GM12878 (cell line): Measurements from ENCODE around the gene LEMD1. TPM values are rescaled to one million over a fixed set of nuclear protein-coding genes. Genes with fewer than 3 reads are reported as not detected.

ENCODE experiments used
- ATAC-seq: fragments of 200-7000 bp; cut with Tn5 transposase; 3 replicates; pipeline ENCODE4 v1.9.1; 2020; ENCODE audit warnings: mild to moderate bottlenecking, moderate library complexity
- BruUV-seq: library from RNA; stranded (reverse); fragments of 400-500 nt; replicated peaks from 2 replicates; lab custom pipeline; 2021; lab: Mats Ljungman, UMichigan
- CTCF ChIA-PET: fragments of 300-600 bp; sonication (Branson Sonifier 250); formaldehyde crosslinking; extraction: SDS; loops from one replicate; lab custom pipeline; 2021; ENCODE audit warnings: inconsistent platforms; lab: Yijun Ruan, JAX
- POLR2A ChIA-PET: fragments of 350-600 bp; formaldehyde crosslinking; extraction: SDS; loops from one replicate; lab custom pipeline; 2021; ENCODE audit warnings: inconsistent platforms; lab: Charles Lee
- RAD21 ChIA-PET: fragments of 300-600 bp; sonication (Branson Sonifier 250); formaldehyde crosslinking; loops from one replicate; lab custom pipeline; 2023; ENCODE audit warnings: antibody characterized with exemption; ENCODE audit not compliant: unreplicated experiment; lab: Charles Lee
- SMC1A ChIA-PET: fragments of 300-600 bp; sonication (Branson Sonifier 250); formaldehyde crosslinking; loops from one replicate; lab custom pipeline; 2023; ENCODE audit not compliant: unreplicated experiment, uncharacterized antibody; lab: Charles Lee
- DNase-seq: peaks from one replicate; pipeline ENCODE4 v3.0.0-alpha.2; 2011; ENCODE audit warnings: low read depth, low spot score
- FAIRE-seq: peaks from 3 replicates; lab custom pipeline; 2011; peaks lifted over from hg19 to GRCh38; lab: Jason Lieb, UNC
- H2AFZ ChIP-seq: 2 replicates; pipeline ENCODE4 v1.6.0; 2011; ENCODE audit warnings: low read depth, low read length, control low read depth; ENCODE audit not compliant: control insufficient read depth
- H3K27ac ChIP-seq: 2 replicates; pipeline ENCODE4 v1.5.1; 2011; ENCODE audit warnings: control low read depth; ENCODE audit not compliant: control insufficient read depth, insufficient read depth
- H3K27me3 ChIP-seq, 2 experiments: replicated peaks in 1 of 2; 2 replicates each; pipeline versions ENCODE4 v1.6.0 to v1.6.1; 2011; ENCODE audit warnings: low read length in 1 of 2; ENCODE audit not compliant: control insufficient read depth in 2 of 2, insufficient read depth in 2 of 2
- H3K36me3 ChIP-seq, 2 experiments: 2 replicates each; pipeline ENCODE4 v1.5.1; 2011; ENCODE audit warnings: low read length in 1 of 2; ENCODE audit not compliant: control insufficient read depth in 2 of 2, insufficient read depth in 2 of 2
- H3K4me1 ChIP-seq: 2 replicates; pipeline ENCODE4 v1.6.1; 2011; ENCODE audit warnings: mild to moderate bottlenecking, low read length, moderate library complexity, mixed read lengths; ENCODE audit not compliant: control insufficient read depth, insufficient read depth
- H3K4me2 ChIP-seq: 2 replicates; pipeline ENCODE4 v1.6.0; 2011; ENCODE audit warnings: control low read depth; ENCODE audit not compliant: control insufficient read depth, insufficient read depth
- H3K4me3 ChIP-seq: fragments of 200-600 bp; sonication (generic); 2 replicates; pipeline ENCODE4 v1.5.1; 2016
- H3K79me2 ChIP-seq: 2 replicates; pipeline ENCODE4 v1.6.0; 2011; ENCODE audit warnings: low read length; ENCODE audit not compliant: control insufficient read depth, insufficient read depth
- H3K9ac ChIP-seq: 2 replicates; pipeline ENCODE4 v1.8.0; 2011; ENCODE audit warnings: low read length, control low read depth, mixed read lengths; ENCODE audit not compliant: control insufficient read depth, insufficient read depth
- H3K9me3 ChIP-seq: replicated peaks from 3 replicates; pipeline ENCODE4 v1.5.1; 2011; ENCODE audit warnings: mild to moderate bottlenecking, low read length; ENCODE audit not compliant: control insufficient read depth, insufficient read depth
- H4K20me1 ChIP-seq: 2 replicates; pipeline ENCODE4 v1.6.0; 2011; ENCODE audit not compliant: control insufficient read depth, insufficient read depth
- ATF7 ChIP-seq: fragments of 450-650 bp; IDR thresholded peaks from 2 replicates; pipeline ENCODE4 v1.6.1; 2016; ENCODE audit warnings: low read depth, mild to moderate bottlenecking
- BHLHE40 ChIP-seq, 2 experiments: fragments of 450-650 bp in 1 of 2; IDR thresholded peaks; 2 replicates each; pipeline ENCODE4 v1.6.1; 2011 to 2017; ENCODE audit warnings: low read depth in 2 of 2, borderline replicate concordance in 1 of 2, improper control_type of control experiment in 1 of 2, low read length in 1 of 2, mild to moderate bottlenecking in 1 of 2
- E2F4 ChIP-seq: IDR thresholded peaks from 2 replicates; pipeline ENCODE4 v1.6.1; 2012; ENCODE audit warnings: low read depth, low read length, improper control_type of control experiment
- GABPA ChIP-seq: IDR thresholded peaks from 2 replicates; pipeline ENCODE4 v1.6.1; 2014; ENCODE audit warnings: antibody characterized with exemption, low read depth, mild to moderate bottlenecking, inconsistent platforms
- IKZF2 ChIP-seq, 2 experiments: fragments of 450-650 bp; IDR thresholded peaks; 2 replicates each; pipeline ENCODE4 v1.6.1; 2017; ENCODE audit warnings: mild to moderate bottlenecking in 2 of 2, moderate library complexity in 2 of 2
- MEF2A ChIP-seq: IDR thresholded peaks from 2 replicates; pipeline ENCODE4 v1.6.1; 2011; ENCODE audit warnings: low read depth, mild to moderate bottlenecking, low read length, moderate library complexity; ENCODE audit not compliant: insufficient read depth
- WGBS: methylation state at CpG from one replicate; pipeline ENCODE4 v1.1.6; 2016; ENCODE audit warnings: low lambda C conversion rate; ENCODE audit not compliant: insufficient replicate concordance, insufficient coverage; ENCODE audit errors: missing lambda C conversion rate; 5-methylcytosine and 5-hydroxymethylcytosine counted together
- in situ Hi-C: fragments of 300-500 bp; cut with MboI; formaldehyde crosslinking; loops from 9 replicates; pipeline ENCODE4 v1.14.3; 2018; ENCODE audit warnings: mixed read lengths
- intact Hi-C: fragments of 100-400 bp; cut with micrococcal nuclease; formaldehyde crosslinking; loops from one replicate; pipeline ENCODE4 v1.14.2; 2022; ENCODE audit not compliant: unreplicated experiment
- polyA plus RNA-seq, 11 experiments: library from polyadenylated mRNA; depleted of rRNA in 4 of 11; unstranded in 6 of 11; stranded (reverse) in 5 of 11; fragments of >200 nt; fragmentation: Nextera tagmentation in 4 of 11; fragmentation: Illumina TruSeq in 1 of 11; extraction: Ambion mirVana in 4 of 11; extraction: Trizol in 1 of 11; gene quantifications; 1 replicate in 1 of 11; 2 replicates in 10 of 11; pipeline versions ENCODE4 v1.2.1 to v1.2.3, GENCODE V29; 2011 to 2016; ENCODE audit warnings: inconsistent platforms in 2 of 11, missing spikeins in 2 of 11, low read depth in 1 of 11
- total RNA-seq, 4 experiments: library from RNA; depleted of rRNA in 3 of 4; stranded (reverse); fragments of >200 nt in 3 of 4; fragmentation: Illumina TruSeq in 1 of 4; extraction: Trizol in 1 of 4; gene quantifications; 2 replicates each; pipeline versions ENCODE4 v1.2.1 to v1.2.3, GENCODE V29; 2013 to 2021

The LEMD1 gene
- total and polyA plus RNA-seq, 10 of the 15 experiments (the other 5 are each of a cell fraction or from before 2014, with no cell fraction given), result 0.19 to 1.2 (median 0.26) TPM; not detected in 7

GRCh38 chr1:205430696-205431305 is 8.9 kb upstream of the LEMD1 start (continued):
- TF ChIP-seq GABPA, result no peak
- TF ChIP-seq BHLHE40 (IDR thresholded peaks at IDR 0.05; ENCODE audit: borderline replicate concordance in 1 of 2, low read depth in 2 of 2, low read length in 1 of 2), result peak in 1 of 2 experiments; percentile 22; a peak in 1 of 4 replicates
- TF ChIP-seq E2F4, result 0 out of 2 replicates have a peak, but pooled peaks have one; percentile 48
- TF ChIP-seq MEF2A, result 0 out of 2 replicates have a peak, but pooled peaks have one; percentile 16

- ChIA-PET POLR2A (interaction anchor here (0.6 to 1.6 kb wide), 6 partner anchors 11 to 341 kb away, joined by 3 to 6 read pairs (median 4); no protein-coding TSS in a partner anchor), RAD21 (interaction anchor here (0.5 to 3.9 kb wide), 20 partner anchors 11 to 202 kb away, joined by 3 to 33 read pairs (median 4); partner anchors contain the start of gene TMCC2), SMC1A (interaction anchor here (1.0 to 4.3 kb wide), 15 partner anchors 11 to 157 kb away, joined by 3 to 39 read pairs (median 9); partner anchors contain the start of gene KLHDC8A), CTCF (interaction anchor here (0.6 to 8.8 kb wide), 31 partner anchors 8 to 228 kb away, joined by 3 to 191 read pairs (median 6); partner anchors contain the start of gene LEMD1)
- BruUV-seq, result no TSS peak
- no peaks in the 10 kb centered on the region for H3K36me3 ChIP-seq
- H3K4me3 ChIP-seq, result no peak overlapping the region
- no peak overlapping the region for H3K27ac ChIP-seq
- peak overlapping the region; percentile 65 for H2AFZ ChIP-seq
- FAIRE-seq (no peak), ATAC-seq (no peak), DNase-seq (no peak)
- WGBS, result 48% methylated on average over 29 of the region's 29 CpGs
- TF ChIP-seq ATF7 (no peak), IKZF2 (IDR thresholded peaks at IDR 0.05) (0 out of 4 replicates have a peak, but pooled peaks of 1 of the 2 experiments have one; percentile 4)
- H4K20me1 ChIP-seq, result no peaks in the 10 kb centered on the region
- H3K27me3 ChIP-seq, result peaks cover 0 to 7% of the 10 kb centered on the region in 2 experiments; a peak in 3 of 4 replicates
- no peaks in the 10 kb centered on the region for H3K9me3 ChIP-seq
- peaks cover 3% of the 10 kb centered on the region for H3K4me1 ChIP-seq
- in situ Hi-C loops, result no loop called here
- peak overlapping the region; percentile 71; the same call in 1 of the 2 replicates for H3K4me2 ChIP-seq
- no peak overlapping the region for H3K9ac ChIP-seq
- H3K79me2 ChIP-seq, result no peaks in the 10 kb centered on the region
- intact Hi-C loops, result no loop called here
Measured at GRCh38 chr1:205429762-205430695, 8.2 kb upstream of the LEMD1 start.
